Measurements from ENCODE around the gene UIMC1. TPM values are rescaled to one million over a fixed set of nuclear protein-coding genes. Genes with fewer than 3 reads are reported as not detected.
"Not testable (repeated sequence)": the region's sequence is repeated elsewhere in the genome, so short reads cannot be mapped to it uniquely, and the experiment has no call there.

UIMC1 gene
- polyA plus RNA-seq, 2 donors = 14.0 to 16.3 TPM

DNA sequence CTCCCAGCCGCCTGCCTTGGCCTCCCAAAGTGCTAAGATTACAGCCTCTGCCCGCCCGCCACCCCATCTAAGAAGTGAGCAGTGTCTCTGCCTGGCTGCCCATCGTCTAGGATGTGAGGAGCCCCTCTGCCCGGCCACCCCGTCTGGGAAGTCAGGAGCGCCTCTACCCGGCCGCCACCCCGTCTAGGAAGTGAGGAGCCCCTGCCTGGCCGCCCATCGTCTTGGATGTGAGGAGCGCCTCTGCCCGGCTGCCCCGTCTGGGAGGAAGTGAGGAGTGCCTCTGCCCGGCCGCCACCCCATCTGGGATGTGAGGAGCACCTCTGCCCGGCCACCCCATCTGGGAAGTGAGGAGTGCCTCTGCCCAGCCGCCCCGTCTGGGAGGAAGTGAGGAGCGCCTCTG lies 23.0 kb downstream of the UIMC1 start:
- not testable (repeated sequence) for H3K36me3 ChIP-seq (ENCODE audit: control insufficient read depth in 2 of 2, insufficient read depth in 2 of 2, low read length in 1 of 2); H3K4me3 ChIP-seq (ENCODE audit: low read depth in 1 of 2, low read length in 2 of 2); H3K9me3 ChIP-seq (ENCODE audit: control insufficient read depth in 2 of 2, insufficient read depth in 1 of 2, low read depth in 1 of 2, low read length in 1 of 2); H3K4me1 ChIP-seq (ENCODE audit: control insufficient read depth in 2 of 2, insufficient read depth in 2 of 2, low read length in 1 of 2); H3K27ac ChIP-seq (ENCODE audit: low read depth in 2 of 2, low read length in 1 of 2); H3K27me3 ChIP-seq (ENCODE audit: control insufficient read depth in 1 of 2, insufficient read depth in 2 of 2, low read length in 2 of 2)
- WGBS, 2 donors = 94 to 98% methylated on average over 21 of the region's 21 CpGs

GRCh38 chr5:176983112-176983511 lies 23.5 kb downstream of the UIMC1 start:
- H3K27me3 ChIP-seq (ENCODE audit: control insufficient read depth in 1 of 2, insufficient read depth in 2 of 2, low read length in 2 of 2); H3K36me3 ChIP-seq (ENCODE audit: control insufficient read depth in 2 of 2, insufficient read depth in 2 of 2, low read length in 1 of 2); H3K4me3 ChIP-seq (ENCODE audit: low read depth in 1 of 2, low read length in 2 of 2); H3K27ac ChIP-seq (ENCODE audit: low read depth in 2 of 2, low read length in 1 of 2); H3K9me3 ChIP-seq (ENCODE audit: control insufficient read depth in 2 of 2, insufficient read depth in 1 of 2, low read depth in 1 of 2, low read length in 1 of 2); H3K4me1 ChIP-seq (ENCODE audit: control insufficient read depth in 2 of 2, insufficient read depth in 2 of 2, low read length in 1 of 2): not testable (repeated sequence)
- 53 to 62% methylated on average over 13 of the region's 13 CpGs for WGBS, 2 donors

DNA sequence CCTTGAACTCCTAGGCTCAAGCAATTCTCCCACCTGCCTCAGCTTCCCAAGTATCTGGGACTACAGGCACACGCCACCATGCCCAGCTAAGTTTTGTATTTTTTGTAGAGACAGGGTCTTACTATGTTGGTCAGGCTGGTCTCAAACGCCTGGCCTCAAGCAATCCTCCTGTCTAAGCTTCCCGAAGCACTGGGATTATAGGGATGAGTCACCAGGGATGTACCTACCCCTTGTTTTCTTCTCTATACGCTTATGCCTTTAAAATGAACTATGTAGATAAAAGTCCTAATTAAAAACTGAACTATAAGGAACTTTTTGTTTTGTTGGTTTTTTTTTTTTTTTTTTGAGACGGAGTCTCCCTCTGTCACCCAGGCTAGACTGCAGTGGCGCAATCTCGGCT lies 25.8 kb downstream of the UIMC1 start:
- no peaks in the 10 kb centered on the region for H3K9me3 ChIP-seq (ENCODE audit: control insufficient read depth in 2 of 2, insufficient read depth in 1 of 2, low read depth in 1 of 2, low read length in 1 of 2)
- H3K27me3 ChIP-seq (ENCODE audit: control insufficient read depth in 1 of 2, insufficient read depth in 2 of 2, low read length in 2 of 2) = no peaks in the 10 kb centered on the region
- no peak overlapping the region for H3K4me3 ChIP-seq (ENCODE audit: low read depth in 1 of 2, low read length in 2 of 2)
- no peaks in the 10 kb centered on the region for H3K4me1 ChIP-seq (ENCODE audit: control insufficient read depth in 2 of 2, insufficient read depth in 2 of 2, low read length in 1 of 2)
- WGBS, 2 donors = 74 to 80% methylated on average over 7 of the region's 7 CpGs
- no peak overlapping the region for H3K27ac ChIP-seq (ENCODE audit: low read depth in 2 of 2, low read length in 1 of 2)
- H3K36me3 ChIP-seq (ENCODE audit: control insufficient read depth in 2 of 2, insufficient read depth in 2 of 2, low read length in 1 of 2) = no peaks in the 10 kb centered on the region

- Histone ChIP-seq H3K36me3 (ENCODE audit: control insufficient read depth in 2 of 2, insufficient read depth in 2 of 2, low read length in 1 of 2) (no peaks in the 10 kb centered on the region), H3K9me3 (ENCODE audit: control insufficient read depth in 2 of 2, insufficient read depth in 1 of 2, low read depth in 1 of 2, low read length in 1 of 2) (no peaks in the 10 kb centered on the region), H3K4me3 (ENCODE audit: low read depth in 1 of 2, low read length in 2 of 2) (no peak overlapping the region), H3K27ac (ENCODE audit: low read depth in 2 of 2, low read length in 1 of 2) (no peak overlapping the region), H3K27me3 (ENCODE audit: control insufficient read depth in 1 of 2, insufficient read depth in 2 of 2, low read length in 2 of 2) (no peaks in the 10 kb centered on the region), H3K4me1 (ENCODE audit: control insufficient read depth in 2 of 2, insufficient read depth in 2 of 2, low read length in 1 of 2) (no peaks in the 10 kb centered on the region)
- 66 to 79% methylated on average over 3 of the region's 3 CpGs for WGBS, 2 donors
Observed at GRCh38 chr5:176979669-176980068, 26.9 kb downstream of the UIMC1 start.

DNA sequence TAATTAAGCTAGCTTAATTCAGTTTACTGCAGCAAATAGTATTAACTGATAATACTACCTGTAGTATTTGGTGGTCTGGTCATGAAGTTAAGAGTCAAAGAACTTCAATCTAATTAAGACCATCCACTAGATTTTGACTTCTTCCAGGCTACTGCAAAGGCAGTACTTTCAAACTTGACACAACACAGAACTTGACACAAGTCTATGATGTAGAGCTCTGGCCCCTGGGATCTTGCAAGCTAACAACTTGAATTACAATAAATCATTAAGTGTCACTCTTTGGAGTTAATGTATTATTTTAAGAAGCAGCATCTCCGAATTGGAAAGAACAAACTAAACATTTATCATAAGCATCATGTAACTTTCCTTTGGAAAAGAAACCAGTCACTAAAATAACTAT lies 40.9 kb downstream of the UIMC1 start:
- Histone ChIP-seq H3K27me3 (ENCODE audit: control insufficient read depth in 1 of 2, insufficient read depth in 2 of 2, low read length in 2 of 2) (no peaks in the 10 kb centered on the region), H3K27ac (ENCODE audit: low read depth in 2 of 2, low read length in 1 of 2) (no peak overlapping the region), H3K4me3 (ENCODE audit: low read depth in 1 of 2, low read length in 2 of 2) (no peak overlapping the region), H3K4me1 (ENCODE audit: control insufficient read depth in 2 of 2, insufficient read depth in 2 of 2, low read length in 1 of 2) (no peaks in the 10 kb centered on the region), H3K36me3 (ENCODE audit: control insufficient read depth in 2 of 2, insufficient read depth in 2 of 2, low read length in 1 of 2) (peaks cover 6 to 8% of the 10 kb centered on the region in 2 donors), H3K9me3 (ENCODE audit: control insufficient read depth in 2 of 2, insufficient read depth in 1 of 2, low read depth in 1 of 2, low read length in 1 of 2) (no peaks in the 10 kb centered on the region)
- WGBS, 2 donors = 52 to 62% methylated on average over 1 of the region's 1 CpG

DNA sequence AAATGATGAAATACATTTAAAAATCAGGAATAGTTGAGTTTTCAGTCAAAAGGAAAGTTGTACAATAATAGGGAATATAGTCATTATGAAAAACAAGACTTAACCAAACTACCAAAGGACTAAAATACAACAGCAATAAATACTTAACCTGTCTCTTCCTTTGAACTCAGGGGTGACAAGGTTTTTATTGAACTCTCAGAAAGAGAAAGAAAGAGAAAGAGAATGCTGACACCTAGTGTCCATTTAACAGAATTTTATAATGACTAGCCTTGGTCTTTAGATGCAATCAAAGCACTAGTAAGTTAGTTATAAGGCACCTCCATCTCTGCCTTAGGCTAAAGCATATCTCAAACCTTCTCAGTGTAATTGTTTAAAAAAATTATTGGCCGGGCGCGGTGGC lies 47.5 kb downstream of the UIMC1 start:
- H3K9me3 ChIP-seq (ENCODE audit: control insufficient read depth in 2 of 2, insufficient read depth in 1 of 2, low read depth in 1 of 2, low read length in 1 of 2) = no peaks in the 10 kb centered on the region
- 75 to 76% methylated on average over 3 of the region's 3 CpGs for WGBS, 2 donors
- H3K27ac ChIP-seq (ENCODE audit: low read depth in 2 of 2, low read length in 1 of 2) = no peak overlapping the region
- no peaks in the 10 kb centered on the region for H3K27me3 ChIP-seq (ENCODE audit: control insufficient read depth in 1 of 2, insufficient read depth in 2 of 2, low read length in 2 of 2)
- no peaks in the 10 kb centered on the region for H3K4me1 ChIP-seq (ENCODE audit: control insufficient read depth in 2 of 2, insufficient read depth in 2 of 2, low read length in 1 of 2)
- H3K4me3 ChIP-seq (ENCODE audit: low read depth in 1 of 2, low read length in 2 of 2) = no peak overlapping the region
- no peaks in the 10 kb centered on the region for H3K36me3 ChIP-seq (ENCODE audit: control insufficient read depth in 2 of 2, insufficient read depth in 2 of 2, low read length in 1 of 2)

- no peaks in the 10 kb centered on the region for H3K36me3 ChIP-seq (ENCODE audit: control insufficient read depth in 2 of 2, insufficient read depth in 2 of 2, low read length in 1 of 2)
- no peaks in the 10 kb centered on the region for H3K4me1 ChIP-seq (ENCODE audit: control insufficient read depth in 2 of 2, insufficient read depth in 2 of 2, low read length in 1 of 2)
- H3K27me3 ChIP-seq (ENCODE audit: control insufficient read depth in 1 of 2, insufficient read depth in 2 of 2, low read length in 2 of 2) = no peaks in the 10 kb centered on the region
- 78 to 90% methylated on average over 1 of the region's 1 CpG for WGBS, 2 donors
- no peak overlapping the region for H3K27ac ChIP-seq (ENCODE audit: low read depth in 2 of 2, low read length in 1 of 2)
- H3K9me3 ChIP-seq (ENCODE audit: control insufficient read depth in 2 of 2, insufficient read depth in 1 of 2, low read depth in 1 of 2, low read length in 1 of 2) = no peaks in the 10 kb centered on the region
- no peak overlapping the region for H3K4me3 ChIP-seq (ENCODE audit: low read depth in 1 of 2, low read length in 2 of 2)
Observed at GRCh38 chr5:176956756-176957155, 49.8 kb downstream of the UIMC1 start.

DNA sequence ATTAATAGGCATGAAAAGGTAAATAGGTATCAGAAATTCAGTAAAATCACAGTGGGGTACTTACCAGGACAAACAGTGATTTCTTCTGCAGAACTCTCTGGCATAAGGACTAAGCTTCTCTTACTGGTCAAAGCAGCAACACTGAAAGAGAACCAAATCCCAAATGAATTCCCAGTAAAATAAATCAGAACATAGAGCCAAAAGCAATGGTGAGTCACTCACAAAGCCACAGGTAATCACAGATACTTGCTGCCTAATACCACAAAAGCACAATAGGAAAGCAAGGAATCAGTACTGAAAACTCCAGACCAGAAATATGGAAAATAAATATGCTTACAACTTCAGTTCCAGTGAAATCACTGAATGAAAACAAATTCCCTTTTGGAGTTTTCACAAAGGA lies 50.7 kb downstream of the UIMC1 start:
- Histone ChIP-seq H3K36me3 (ENCODE audit: control insufficient read depth in 2 of 2, insufficient read depth in 2 of 2, low read length in 1 of 2) (no peaks in the 10 kb centered on the region), H3K27ac (ENCODE audit: low read depth in 2 of 2, low read length in 1 of 2) (no peak overlapping the region), H3K4me3 (ENCODE audit: low read depth in 1 of 2, low read length in 2 of 2) (no peak overlapping the region), H3K9me3 (ENCODE audit: control insufficient read depth in 2 of 2, insufficient read depth in 1 of 2, low read depth in 1 of 2, low read length in 1 of 2) (no peaks in the 10 kb centered on the region), H3K27me3 (ENCODE audit: control insufficient read depth in 1 of 2, insufficient read depth in 2 of 2, low read length in 2 of 2) (no peaks in the 10 kb centered on the region), H3K4me1 (ENCODE audit: control insufficient read depth in 2 of 2, insufficient read depth in 2 of 2, low read length in 1 of 2) (no peaks in the 10 kb centered on the region)

GRCh38 chr5:176954050-176954449 lies 52.5 kb downstream of the UIMC1 start:
- 64 to 73% methylated on average over 2 of the region's 2 CpGs for WGBS, 2 donors
- no peaks in the 10 kb centered on the region for H3K27me3 ChIP-seq (ENCODE audit: control insufficient read depth in 1 of 2, insufficient read depth in 2 of 2, low read length in 2 of 2)
- no peaks in the 10 kb centered on the region for H3K36me3 ChIP-seq (ENCODE audit: control insufficient read depth in 2 of 2, insufficient read depth in 2 of 2, low read length in 1 of 2)
- H3K9me3 ChIP-seq (ENCODE audit: control insufficient read depth in 2 of 2, insufficient read depth in 1 of 2, low read depth in 1 of 2, low read length in 1 of 2) = no peaks in the 10 kb centered on the region
- H3K27ac ChIP-seq (ENCODE audit: low read depth in 2 of 2, low read length in 1 of 2) = no peak overlapping the region
- no peaks in the 10 kb centered on the region for H3K4me1 ChIP-seq (ENCODE audit: control insufficient read depth in 2 of 2, insufficient read depth in 2 of 2, low read length in 1 of 2)
- H3K4me3 ChIP-seq (ENCODE audit: low read depth in 1 of 2, low read length in 2 of 2) = no peak overlapping the region

- Histone ChIP-seq H3K4me3 (ENCODE audit: low read depth in 1 of 2, low read length in 2 of 2) (no peak overlapping the region), H3K4me1 (ENCODE audit: control insufficient read depth in 2 of 2, insufficient read depth in 2 of 2, low read length in 1 of 2) (no peaks in the 10 kb centered on the region), H3K36me3 (ENCODE audit: control insufficient read depth in 2 of 2, insufficient read depth in 2 of 2, low read length in 1 of 2) (no peaks in the 10 kb centered on the region), H3K27me3 (ENCODE audit: control insufficient read depth in 1 of 2, insufficient read depth in 2 of 2, low read length in 2 of 2) (no peaks in the 10 kb centered on the region), H3K9me3 (ENCODE audit: control insufficient read depth in 2 of 2, insufficient read depth in 1 of 2, low read depth in 1 of 2, low read length in 1 of 2) (no peaks in the 10 kb centered on the region), H3K27ac (ENCODE audit: low read depth in 2 of 2, low read length in 1 of 2) (no peak overlapping the region)
- 90 to 92% methylated on average over 7 of the region's 7 CpGs for WGBS, 2 donors
Observed at GRCh38 chr5:176952531-176953193, 53.9 kb downstream of the UIMC1 start.

Measured in esophagus (tissue), 2 donors.